ENCODE results near the gene CBLC.

DNA sequence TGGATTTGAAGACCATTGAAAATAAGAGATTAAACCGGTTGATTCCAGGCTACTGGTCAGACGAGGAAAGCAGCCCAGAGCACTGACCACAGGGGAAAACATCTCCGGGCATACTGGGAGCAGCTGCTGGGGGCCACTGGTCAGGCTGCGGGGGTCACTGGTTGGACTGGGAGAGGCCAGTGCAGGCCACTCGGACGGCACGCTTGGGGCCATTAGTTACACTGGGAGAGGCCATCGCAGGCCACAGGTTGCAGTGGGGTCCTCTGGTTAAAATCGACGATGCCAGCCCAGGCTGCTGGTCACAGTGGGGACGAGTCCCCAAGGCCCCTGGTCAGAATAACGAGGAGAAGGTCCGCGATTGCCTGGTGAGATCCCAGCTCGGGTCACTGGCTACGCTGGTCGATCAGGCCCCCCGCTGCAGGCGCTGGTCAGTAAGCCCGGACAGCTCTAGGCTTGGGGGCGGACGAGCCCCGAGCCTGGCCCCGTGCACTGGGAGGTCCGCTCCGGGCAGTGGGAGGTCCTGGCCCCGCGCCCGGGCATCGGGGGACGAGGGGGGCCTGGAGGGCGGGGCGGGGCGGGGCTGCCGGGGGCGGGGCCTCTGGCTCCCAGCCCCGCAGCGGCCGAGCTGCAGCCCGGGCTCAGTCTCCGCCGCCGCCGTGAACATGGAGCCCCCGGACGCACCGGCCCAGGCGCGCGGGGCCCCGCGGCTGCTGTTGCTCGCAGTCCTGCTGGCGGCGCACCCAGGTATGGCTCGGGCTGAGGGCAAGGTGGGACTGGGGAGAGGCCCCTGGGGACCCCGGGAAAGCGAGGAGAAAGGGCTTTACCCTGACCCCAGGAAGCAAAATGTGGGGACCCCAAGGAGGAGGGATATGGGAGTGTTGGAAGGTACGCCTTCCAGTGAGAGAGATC lies 31.0 kb downstream of the CBLC start, which contains the start of gene BCAM:
- no peak for TF ChIP-seq CTCF (conservative IDR thresholded peaks at IDR 0.05)
- TF ChIP-seq EZH2 (IDR thresholded peaks at IDR 0.05; ENCODE audit: low read depth), result no peak

Measured in PC-9 (cell line).